PC-3 (cell line): ENCODE results near the gene NUAK2. TPM values are rescaled to one million over a fixed set of nuclear protein-coding genes. Genes with fewer than 3 reads are reported as not detected.

ENCODE experiments used
- ATAC-seq: fragments of 200-7000 bp; cut with Tn5 transposase; 2 replicates; pipeline ENCODE4 v1.9.1; 2020; ENCODE audit warnings: mild to moderate bottlenecking, moderate library complexity
- BruUV-seq: library from RNA; stranded (reverse); fragments of 400-500 nt; replicated peaks from 2 replicates; lab custom pipeline; 2021; lab: Mats Ljungman, UMichigan
- CTCF ChIA-PET: fragments of 300-600 bp; sonication (Branson Sonifier 250); formaldehyde crosslinking; loops from one replicate; lab custom pipeline; 2022; ENCODE audit warnings: antibody characterized with exemption; lab: Charles Lee
- POLR2A ChIA-PET: fragments of 300-600 bp; sonication (Branson Sonifier 250); formaldehyde crosslinking; loops from one replicate; lab custom pipeline; 2022; ENCODE audit warnings: antibody characterized with exemption; ENCODE audit not compliant: unreplicated experiment; lab: Charles Lee
- DNase-seq: peaks from one replicate; pipeline ENCODE4 v3.0.0-alpha.2; 2015
- H2AFZ ChIP-seq: fragments of 300-600 bp; sonication (generic); 2 replicates; pipeline ENCODE4 v1.6.0; 2016; ENCODE audit warnings: antibody characterized with exemption, low read length
- H3F3A ChIP-seq: fragments of 300-600 bp; sonication (generic); one replicate; pipeline ENCODE4 v1.6.0; 2017; ENCODE audit warnings: antibody characterized with exemption, low read length, control low read depth, mild to moderate bottlenecking; ENCODE audit not compliant: unreplicated experiment
- H3K27ac ChIP-seq: fragments of 300-600 bp; sonication (generic); 2 replicates; pipeline ENCODE4 v1.5.1; 2016; ENCODE audit warnings: mild to moderate bottlenecking, low read length
- H3K27me3 ChIP-seq: fragments of 300-600 bp; sonication (generic); 2 replicates; pipeline ENCODE4 v1.6.1; 2016; ENCODE audit warnings: low read length, mixed read lengths
- H3K36me3 ChIP-seq: fragments of 300-600 bp; sonication (generic); 2 replicates; pipeline ENCODE4 v1.6.1; 2016; ENCODE audit warnings: low read depth, mixed run types, low read length, mixed read lengths
- H3K4me1 ChIP-seq: fragments of 300-600 bp; sonication (generic); 2 replicates; pipeline ENCODE4 v1.5.1; 2016; ENCODE audit warnings: low read length; ENCODE audit not compliant: insufficient read depth
- H3K4me2 ChIP-seq: fragments of 300-600 bp; sonication (generic); 2 replicates; pipeline ENCODE4 v1.6.0; 2016; ENCODE audit warnings: low read length
- H3K4me3 ChIP-seq: fragments of 300-600 bp; sonication (generic); 2 replicates; pipeline ENCODE4 v1.5.1; 2016; ENCODE audit warnings: mild to moderate bottlenecking, low read length, mixed read lengths
- H3K79me2 ChIP-seq: fragments of 300-600 bp; sonication (generic); 2 replicates; pipeline ENCODE4 v1.6.1; 2017; ENCODE audit warnings: low read length, mixed read lengths
- H3K9ac ChIP-seq: fragments of 300-600 bp; sonication (generic); 2 replicates; pipeline ENCODE4 v1.6.0; 2016; ENCODE audit warnings: mild to moderate bottlenecking, low read length
- H3K9me2 ChIP-seq: fragments of 300-600 bp; sonication (generic); replicated peaks from 2 replicates; pipeline ENCODE4 v1.6.1; 2016; ENCODE audit warnings: mixed run types, low read length, mixed read lengths
- H3K9me3 ChIP-seq: fragments of 300-600 bp; sonication (generic); 2 replicates; pipeline ENCODE4 v1.6.1; 2016; ENCODE audit warnings: low read length, mixed read lengths
- H4K20me1 ChIP-seq: fragments of 300-600 bp; sonication (generic); 2 replicates; pipeline ENCODE4 v1.6.1; 2016; ENCODE audit warnings: low read length, mixed read lengths
- CTCF ChIP-seq: fragments of 300-600 bp; sonication (generic); conservative IDR thresholded peaks from 2 replicates; pipeline ENCODE4 v1.5.1; 2017; ENCODE audit warnings: antibody characterized with exemption, low read depth, mild to moderate bottlenecking, low read length
- EZH2 ChIP-seq: fragments of 300-600 bp; sonication (generic); IDR thresholded peaks from one replicate; pipeline ENCODE4 v1.6.1; 2017; ENCODE audit warnings: antibody characterized with exemption, mild to moderate bottlenecking, low read length; ENCODE audit not compliant: unreplicated experiment
- EZH2phosphoT487 ChIP-seq: fragments of 300-600 bp; sonication (generic); IDR thresholded peaks from 2 replicates; pipeline ENCODE4 v1.6.1; 2018; ENCODE audit warnings: mild to moderate bottlenecking, antibody characterized with exemption, low read length, borderline replicate concordance
- intact Hi-C: fragments of 100-400 bp; cut with micrococcal nuclease; formaldehyde crosslinking; loops from 2 replicates; pipeline ENCODE4 v1.9.0; 2023
- total RNA-seq: library from RNA; depleted of rRNA; stranded (reverse); fragments of >200 nt; gene quantifications from 2 replicates; pipeline ENCODE4 v1.2.3, GENCODE V29; 2014

NUAK2 gene
- total RNA-seq, 1 experiment from 2014 or later = 3.8 TPM

- CTCF ChIA-PET = interaction anchor here (1.0 kb wide), 1 partner anchor 55 kb away, joined by 4 read pairs; no protein-coding TSS in a partner anchor
Measured at GRCh38 chr1:205328476-205328875, 6.9 kb upstream of the NUAK2 start.

GRCh38 chr1:205326812-205327466 lies 5.4 kb upstream of the NUAK2 start:
- H3K9ac ChIP-seq = no peak overlapping the region
- no peak overlapping the region for H3K4me2 ChIP-seq
- peaks cover under 1% of the 10 kb centered on the region; the same call in 1 of the 2 replicates for H3K4me1 ChIP-seq
- H3K9me2 ChIP-seq = no peaks in the 10 kb centered on the region
- no peaks in the 10 kb centered on the region; the same call in 1 of the 2 replicates for H3K27me3 ChIP-seq
- no peaks in the 10 kb centered on the region for H3K9me3 ChIP-seq
- no peaks in the 10 kb centered on the region for H3K36me3 ChIP-seq
- BruUV-seq = no TSS peak
- POLR2A ChIA-PET = interaction anchor here (0.7 kb wide), 1 partner anchor 97 kb away, joined by 5 read pairs; no protein-coding TSS in a partner anchor
- no peak overlapping the region for H2AFZ ChIP-seq
- no peaks in the 10 kb centered on the region for H4K20me1 ChIP-seq
- DNase-seq (no peak), ATAC-seq (no peak)
- intact Hi-C loops = no loop called here
- H3K27ac ChIP-seq = no peak overlapping the region
- no peaks in the 10 kb centered on the region for H3K79me2 ChIP-seq
- CTCF ChIA-PET = interaction anchor here (0.6 to 0.9 kb wide), 4 partner anchors 53 to 197 kb away, joined by 3 to 5 read pairs (median 4); no protein-coding TSS in a partner anchor
- no peak overlapping the region for H3K4me3 ChIP-seq
- TF ChIP-seq EZH2phosphoT487 = no peak
- TF ChIP-seq EZH2 = no peak
- no peak for TF ChIP-seq CTCF
- no peaks in the 10 kb centered on the region for H3F3A ChIP-seq

More at GRCh38 chr1:205328476-205328875, 6.9 kb upstream of the NUAK2 start:
- ATAC-seq = no peak
- Histone ChIP-seq H3K79me2 (no peaks in the 10 kb centered on the region), H3K9me2 (no peaks in the 10 kb centered on the region), H3K36me3 (no peaks in the 10 kb centered on the region), H3K9ac (no peak overlapping the region), H2AFZ (no peak overlapping the region), H3F3A (no peaks in the 10 kb centered on the region), H3K9me3 (no peaks in the 10 kb centered on the region), H3K4me3 (no peak overlapping the region), H3K4me1 (no peaks in the 10 kb centered on the region; the same call in 1 of the 2 replicates), H3K27me3 (no peaks in the 10 kb centered on the region; the same call in 1 of the 2 replicates), H4K20me1 (no peaks in the 10 kb centered on the region), H3K4me2 (no peak overlapping the region), H3K27ac (no peak overlapping the region)
- intact Hi-C loops = no loop called here
- BruUV-seq = no TSS peak
- no peak for TF ChIP-seq EZH2
- POLR2A ChIA-PET = no interaction called here
- DNase-seq = no peak

GRCh38 chr1:205325334-205325884 lies 3.9 kb upstream of the NUAK2 start:
- BruUV-seq = no TSS peak
- peak; percentile 93 for DNase-seq

More at GRCh38 chr1:205325334-205325884, 3.9 kb upstream of the NUAK2 start:
- no peak overlapping the region for H3K27ac ChIP-seq
- no peak overlapping the region for H2AFZ ChIP-seq
- peaks cover 7% of the 10 kb centered on the region; the same call in 1 of the 2 replicates for H3K4me1 ChIP-seq
- no peaks in the 10 kb centered on the region for H4K20me1 ChIP-seq
- POLR2A ChIA-PET = interaction anchor here (1.0 kb wide), 2 partner anchors 41 to 52 kb away, joined by 5 read pairs; no protein-coding TSS in a partner anchor
- intact Hi-C loops = loop anchor here (1.0 kb wide), 1 partner anchor 52 kb away; no protein-coding TSS in a partner anchor
- CTCF ChIA-PET = interaction anchor here (0.6 to 3.3 kb wide), 13 partner anchors 10 to 649 kb away, joined by 3 to 103 read pairs (median 4); no protein-coding TSS in a partner anchor
- H3K9me2 ChIP-seq = no peaks in the 10 kb centered on the region
- H3K27me3 ChIP-seq = no peaks in the 10 kb centered on the region; the same call in 1 of the 2 replicates
- ATAC-seq = peak; percentile 26
- no peaks in the 10 kb centered on the region for H3K36me3 ChIP-seq
- peak; percentile 76 for TF ChIP-seq CTCF
- TF ChIP-seq EZH2phosphoT487 = no peak
- H3K9me3 ChIP-seq = no peaks in the 10 kb centered on the region
- H3K4me3 ChIP-seq = no peak overlapping the region
- H3F3A ChIP-seq = no peaks in the 10 kb centered on the region
- peaks cover 8% of the 10 kb centered on the region for H3K79me2 ChIP-seq
- no peak overlapping the region for H3K9ac ChIP-seq
- H3K4me2 ChIP-seq = no peak overlapping the region
